H1 (cell line): ENCODE measurements around the gene YAF2. TPM values are rescaled to one million over a fixed set of nuclear protein-coding genes. Genes with fewer than 3 reads are reported as not detected.

ENCODE experiments used
- CTCF ChIA-PET: fragments of 300-600 bp; sonication (Branson Sonifier 250); formaldehyde crosslinking; loops from one replicate; lab custom pipeline; 2021; ENCODE audit not compliant: partially characterized antibody; lab: Charles Lee
- POLR2A ChIA-PET: fragments of 300-600 bp; sonication (Branson Sonifier 250); formaldehyde crosslinking; loops from one replicate; lab custom pipeline; 2021; ENCODE audit warnings: inconsistent platforms; ENCODE audit not compliant: partially characterized antibody; lab: Charles Lee
- DNase-seq, 2 experiments: peaks; one replicate each; pipeline versions ENCODE4 v3.0.0 to v3.0.0-alpha.2; 2010 to 2022; ENCODE audit warnings: low spot score in 2 of 2, low read depth in 1 of 2, mixed read lengths in 1 of 2
- FAIRE-seq: peaks from 2 replicates; lab custom pipeline; 2011; peaks lifted over from hg19 to GRCh38; lab: Jason Lieb, UNC
- H2AFZ ChIP-seq: 2 replicates; pipeline ENCODE4 v1.8.1; 2012; ENCODE audit warnings: low read length, inconsistent platforms
- H2AK5ac ChIP-seq: 2 replicates; pipeline ENCODE4 v1.6.1; 2013; ENCODE audit warnings: low read depth, low read length
- H2BK120ac ChIP-seq: replicated peaks from 2 replicates; pipeline ENCODE3; 2013; ENCODE audit warnings: low read depth, low read length, inconsistent platforms
- H2BK12ac ChIP-seq: 2 replicates; pipeline ENCODE4 v1.6.1; 2013; ENCODE audit warnings: low read depth, low read length
- H2BK15ac ChIP-seq: 2 replicates; pipeline ENCODE4 v1.6.1; 2013; ENCODE audit warnings: low read length
- H2BK20ac ChIP-seq: 2 replicates; pipeline ENCODE4 v1.6.1; 2013; ENCODE audit warnings: low read length
- H2BK5ac ChIP-seq: 2 replicates; pipeline ENCODE4 v1.6.1; 2013; ENCODE audit warnings: low read depth, low read length
- H3K14ac ChIP-seq: 2 replicates; pipeline ENCODE4 v1.6.1; 2013; ENCODE audit warnings: inconsistent platforms; ENCODE audit not compliant: insufficient read length
- H3K18ac ChIP-seq: 2 replicates; pipeline ENCODE4 v1.6.1; 2013; ENCODE audit warnings: low read length; ENCODE audit errors: extremely low read depth
- H3K23ac ChIP-seq: 2 replicates; pipeline ENCODE4 v1.6.1; 2013; ENCODE audit warnings: inconsistent platforms; ENCODE audit not compliant: insufficient read length
- H3K23me2 ChIP-seq: 2 replicates; pipeline ENCODE4 v1.6.1; 2013; ENCODE audit warnings: low read depth, low read length
- H3K27ac ChIP-seq: 2 replicates; pipeline ENCODE4 v1.6.1; 2011; ENCODE audit warnings: low read depth, low read length, inconsistent platforms
- H3K27me3 ChIP-seq, 4 experiments: replicated peaks in 1 of 4; 1 replicate in 1 of 4; 2 replicates in 3 of 4; pipeline versions ENCODE4 v1.6.1 to v1.8.1; 2011 to 2013; ENCODE audit warnings: low read length in 3 of 4, mild to moderate bottlenecking in 3 of 4, inconsistent platforms in 2 of 4, mixed read lengths in 2 of 4, moderate library complexity in 1 of 4; ENCODE audit not compliant: control insufficient read depth in 3 of 4, insufficient read depth in 3 of 4; ENCODE audit errors: extremely low read depth in 1 of 4
- H3K36me3 ChIP-seq, 4 experiments: 2 replicates each; pipeline versions ENCODE4 v1.6.1 to v1.8.1; 2011 to 2013; ENCODE audit warnings: mild to moderate bottlenecking in 4 of 4, low read length in 3 of 4, moderate library complexity in 2 of 4, control low read depth in 1 of 4, inconsistent platforms in 1 of 4; ENCODE audit not compliant: insufficient read depth in 4 of 4, control insufficient read depth in 2 of 4
- H3K4ac ChIP-seq: replicated peaks from 2 replicates; pipeline ENCODE3; 2013; ENCODE audit warnings: low read length, low read depth, mixed read lengths, inconsistent platforms; ENCODE audit not compliant: insufficient read length
- H3K4me1 ChIP-seq, 4 experiments: replicated peaks in 1 of 4; 1 replicate in 1 of 4; 2 replicates in 3 of 4; pipeline versions ENCODE4 v1.6.1 to v1.8.1; 2011 to 2013; ENCODE audit warnings: low read length in 3 of 4, inconsistent platforms in 2 of 4, mixed read lengths in 1 of 4; ENCODE audit not compliant: insufficient read depth in 4 of 4, control insufficient read depth in 3 of 4
- H3K4me2 ChIP-seq, 2 experiments: 2 replicates each; pipeline versions ENCODE4 v1.6.1 to v1.8.1; 2011 to 2013; ENCODE audit warnings: low read depth in 2 of 2, low read length in 2 of 2, control low read depth in 1 of 2, inconsistent platforms in 1 of 2, mild to moderate bottlenecking in 1 of 2; ENCODE audit not compliant: insufficient read depth in 1 of 2
- H3K4me3 ChIP-seq, 4 experiments: fragments of 200-600, 300-600 bp in 1 of 4; sonication (generic), shearing (Covaris generic), sonication (Bioruptor Twin) in 1 of 4; 2 replicates each; pipeline versions ENCODE4 v1.5.1 to v1.8.1; 2011 to 2016; ENCODE audit warnings: low read length in 4 of 4, low read depth in 3 of 4, control low read depth in 2 of 4, inconsistent platforms in 2 of 4, mild to moderate bottlenecking in 2 of 4, mixed read lengths in 1 of 4, moderate library complexity in 1 of 4; ENCODE audit not compliant: insufficient read depth in 2 of 4; ENCODE audit errors: extremely low read depth in 1 of 4
- H3K56ac ChIP-seq: replicated peaks from 2 replicates; pipeline ENCODE3; 2013; ENCODE audit warnings: low read depth, mild to moderate bottlenecking, mixed read lengths, low read length, inconsistent platforms; ENCODE audit not compliant: insufficient read length
- H3K79me1 ChIP-seq: 2 replicates; pipeline ENCODE4 v1.6.1; 2013; ENCODE audit warnings: low read depth, low read length, control low read depth
- H3K79me2 ChIP-seq, 2 experiments: 2 replicates each; pipeline versions ENCODE4 v1.6.1 to v1.8.1; 2012 to 2013; ENCODE audit warnings: low read length in 2 of 2, mild to moderate bottlenecking in 2 of 2, inconsistent platforms in 1 of 2; ENCODE audit not compliant: insufficient read depth in 2 of 2, control insufficient read depth in 1 of 2
- H3K9ac ChIP-seq, 4 experiments: replicated peaks in 1 of 4; 1 replicate in 1 of 4; 2 replicates in 3 of 4; pipeline versions ENCODE4 v1.6.1 to v1.8.1; 2011 to 2013; ENCODE audit warnings: low read depth in 3 of 4, low read length in 3 of 4, control low read depth in 2 of 4, mild to moderate bottlenecking in 2 of 4, moderate library complexity in 2 of 4, inconsistent platforms in 1 of 4; ENCODE audit errors: extremely low read depth in 1 of 4
- H3K9me3 ChIP-seq, 2 experiments: 2 replicates each; pipeline versions ENCODE4 v1.6.1 to v1.8.1; 2012 to 2013; ENCODE audit warnings: mild to moderate bottlenecking in 2 of 2, moderate library complexity in 2 of 2, control low read depth in 1 of 2, inconsistent platforms in 1 of 2, low read depth in 1 of 2, low read length in 1 of 2, mixed read lengths in 1 of 2; ENCODE audit not compliant: insufficient read depth in 2 of 2
- H4K20me1 ChIP-seq, 2 experiments: replicated peaks in 1 of 2; 2 replicates each; pipeline versions ENCODE3 to v1.8.1; 2011 to 2013; ENCODE audit warnings: inconsistent platforms in 2 of 2, low read length in 2 of 2, mild to moderate bottlenecking in 1 of 2; ENCODE audit not compliant: insufficient read depth in 2 of 2, control insufficient read depth in 1 of 2
- H4K5ac ChIP-seq: 2 replicates; pipeline ENCODE4 v1.6.1; 2013; ENCODE audit warnings: low read length, low read depth, mixed read lengths, inconsistent platforms; ENCODE audit not compliant: insufficient read length
- H4K8ac ChIP-seq: 2 replicates; pipeline ENCODE4 v1.8.0; 2013; ENCODE audit warnings: mild to moderate bottlenecking, moderate library complexity, low read length, inconsistent platforms; ENCODE audit not compliant: insufficient read depth; ENCODE audit errors: extremely low read depth
- H4K91ac ChIP-seq: replicated peaks from 2 replicates; pipeline ENCODE3; 2013; ENCODE audit warnings: low read length, mixed read lengths, inconsistent platforms; ENCODE audit not compliant: insufficient read length
- CEBPB ChIP-seq: IDR thresholded peaks from 2 replicates; pipeline ENCODE4 v1.6.1; 2012; ENCODE audit warnings: low read depth, low read length
- CTCF ChIP-seq, 3 experiments: IDR thresholded peaks; 1 replicate in 2 of 3; 2 replicates in 1 of 3; pipeline versions ENCODE4 v1.5.1 to v1.6.1; 2011; ENCODE audit warnings: low read length in 3 of 3, mild to moderate bottlenecking in 3 of 3, inconsistent platforms in 2 of 3, low read depth in 1 of 3, moderate library complexity in 1 of 3; ENCODE audit not compliant: insufficient read depth in 1 of 3; ENCODE audit errors: control extremely low read depth in 1 of 3
- KDM1A ChIP-seq: fragments of 200-600, 300-600 bp; sonication (generic); IDR thresholded peaks from 2 replicates; pipeline ENCODE4 v1.7.1; 2016; ENCODE audit warnings: mild to moderate bottlenecking, low read length, borderline replicate concordance
- SP1 ChIP-seq: IDR thresholded peaks from 2 replicates; pipeline ENCODE4 v1.6.1; 2011; ENCODE audit warnings: low read depth, low read length
- WGBS, 2 experiments: shearing (Covaris generic) in 1 of 2; methylation state at CpG; one replicate each; pipeline versions ENCODE4 v1.1.6 to v1.1.7; 2013 to 2015; ENCODE audit warnings: low lambda C conversion rate in 2 of 2, mixed read lengths in 2 of 2, inconsistent platforms in 1 of 2, low coverage in 1 of 2, missing lambda C conversion rate in 1 of 2; ENCODE audit not compliant: insufficient replicate concordance in 2 of 2, insufficient coverage in 1 of 2, insufficient read length in 1 of 2; ENCODE audit errors: extremely low coverage in 1 of 2, missing lambda C conversion rate in 1 of 2; 5-methylcytosine and 5-hydroxymethylcytosine counted together
- polyA plus RNA-seq, 7 experiments: library from polyadenylated mRNA; depleted of rRNA in 3 of 7; stranded (reverse) in 5 of 7; unstranded in 2 of 7; fragments of >200 nt in 5 of 7; fragments of 200-250 nt in 2 of 7; gene quantifications; 1 replicate in 5 of 7; 2 replicates in 1 of 7; 4 replicates in 1 of 7; pipeline versions ENCODE4 v1.2.1 to v1.2.3, GENCODE V29; 2011 to 2013; ENCODE audit warnings: missing spikeins in 2 of 7, mixed read lengths in 2 of 7
- total RNA-seq: library from RNA; stranded (reverse); fragmentation: NEBNext Ultra II Directional; extraction: Animal tissue kit (Norgen Biotek cat#: 25700); gene quantifications from 2 replicates; pipeline ENCODE4 v1.2.1, GENCODE V29; 2021

YAF2 gene
- total and polyA plus RNA-seq, 2 of the 8 experiments (the other 6 are each of a cell fraction or from before 2014, with no cell fraction given) = 0.50 to 2.2 TPM

- Histone ChIP-seq H2BK120ac (no peak overlapping the region), H3K79me2 (no peaks in the 10 kb centered on the region), H3K9ac (no peak overlapping the region; a peak in 1 of 7 replicates), H3K56ac (no peak overlapping the region), H3K14ac (no peak overlapping the region), H2AFZ (no peak overlapping the region), H2AK5ac (no peak overlapping the region), H3K4me2 (no peak overlapping the region), H3K4me3 (no peak overlapping the region), H3K79me1 (no peaks in the 10 kb centered on the region), H3K27me3 (no peaks in the 10 kb centered on the region), H3K36me3 (no peaks in the 10 kb centered on the region), H2BK20ac (no peak overlapping the region), H3K4me1 (0 out of 7 replicates have a peak, but pooled peaks cover 0 to 3% (median 0%) of the 10 kb centered on the region in 4 experiments), H3K23me2 (peaks cover 2% of the 10 kb centered on the region; the same call in 1 of the 2 replicates), H4K20me1 (no peaks in the 10 kb centered on the region), H3K23ac (no peak overlapping the region), H3K9me3 (no peaks in the 10 kb centered on the region), H4K5ac (no peak overlapping the region), H3K4ac (no peak overlapping the region), H2BK12ac (no peak overlapping the region), H4K8ac (no peak overlapping the region), H4K91ac (no peak overlapping the region), H3K27ac (no peak overlapping the region), H2BK15ac (no peak overlapping the region), H3K18ac (no peak overlapping the region), H2BK5ac (no peak overlapping the region)
- FAIRE-seq (no peak), DNase-seq (no peak)
- TF ChIP-seq CEBPB = peak; percentile 74
- no peak for TF ChIP-seq CTCF (IDR thresholded peaks at IDR 0.05; ENCODE audit: control extremely low read depth in 1 of 3, insufficient read depth in 1 of 3, low read depth in 1 of 3, low read length in 3 of 3)
- TF ChIP-seq KDM1A = no peak
- TF ChIP-seq SP1 = no peak
- ChIA-PET POLR2A (no interaction called here), CTCF (interaction anchor here (0.7 to 1.3 kb wide), 3 partner anchors 24 to 191 kb away, joined by 3 read pairs; no protein-coding TSS in a partner anchor)
- WGBS, 2 experiments = 96% methylated on average over 2 of the region's 2 CpGs; no CpG with 5 or more reads in 1 of the 2 experiments
These were observed 57.0 kb downstream of the YAF2 start for GRCh38 chr12:42180990-42181596.
